ENCODE data around the gene TDP2.

Gene TDP2

DNA sequence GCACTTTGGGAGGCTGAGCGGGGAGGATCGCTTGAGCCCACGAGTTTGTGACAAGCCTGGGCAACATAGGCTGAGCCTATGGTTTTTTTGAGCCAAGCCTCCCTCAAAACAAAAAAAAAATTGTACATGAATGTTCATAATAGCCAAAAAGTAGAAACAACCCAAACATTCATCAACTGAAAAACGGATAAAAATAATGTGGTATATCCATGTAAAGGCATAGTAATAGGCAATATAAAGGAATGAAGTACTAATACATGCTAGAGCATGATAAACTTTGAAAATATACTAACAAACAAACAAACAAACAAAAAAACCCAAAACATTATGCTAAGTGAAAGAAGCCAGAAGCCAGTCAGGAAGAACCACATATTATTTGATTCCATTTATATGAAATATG lies 56.0 kb downstream of the TDP2 start:
- Mint-ChIP-seq H3K27me3 (peaks cover 6% of the 10 kb centered on the region), H3K27ac (no peak overlapping the region), H3K9me3 (no peaks in the 10 kb centered on the region), H3K4me3 (no peak overlapping the region), H3K4me1 (ENCODE audit: low read depth) (no peaks in the 10 kb centered on the region), H3K36me3 (ENCODE audit: low read depth) (no peaks in the 10 kb centered on the region)
- no peak for DNase-seq

DNA sequence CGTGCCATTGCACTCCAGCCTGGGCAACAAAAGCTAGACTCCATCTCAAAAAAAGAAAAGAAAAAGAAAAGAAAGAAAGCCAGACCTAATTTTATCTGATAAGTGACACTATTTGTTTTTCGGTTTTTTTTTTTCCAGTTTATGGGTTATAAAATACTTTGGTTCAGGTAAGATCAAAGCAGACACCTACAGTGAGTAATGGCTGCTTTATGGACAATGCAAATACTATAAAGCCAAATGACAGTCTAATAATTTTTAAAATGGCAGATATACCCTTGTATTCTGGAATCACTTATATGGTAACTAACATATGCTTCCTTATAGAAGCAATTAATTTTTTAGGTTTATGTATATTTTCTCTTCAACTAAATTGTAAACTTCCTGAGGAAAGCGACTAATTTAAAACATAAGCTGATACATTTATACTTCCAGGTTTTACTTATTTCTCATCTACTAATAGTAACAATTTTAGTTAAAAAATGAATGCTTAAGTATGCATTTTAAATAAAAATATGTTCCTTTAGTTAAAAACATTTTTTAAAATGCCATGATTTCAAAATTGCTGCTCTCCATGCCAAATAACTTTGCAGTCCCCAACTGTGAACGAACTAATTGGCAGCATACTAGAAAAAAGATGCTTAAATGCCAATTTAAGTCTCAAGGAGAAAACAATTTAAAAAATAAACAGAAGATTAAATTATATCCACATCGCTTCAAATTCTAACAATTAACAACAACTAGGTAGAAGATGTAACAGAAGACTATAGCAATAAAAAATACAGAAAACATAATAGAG lies 59.2 kb downstream of the TDP2 start:
- H3K9me3 Mint-ChIP-seq: no peaks in the 10 kb centered on the region

DNA sequence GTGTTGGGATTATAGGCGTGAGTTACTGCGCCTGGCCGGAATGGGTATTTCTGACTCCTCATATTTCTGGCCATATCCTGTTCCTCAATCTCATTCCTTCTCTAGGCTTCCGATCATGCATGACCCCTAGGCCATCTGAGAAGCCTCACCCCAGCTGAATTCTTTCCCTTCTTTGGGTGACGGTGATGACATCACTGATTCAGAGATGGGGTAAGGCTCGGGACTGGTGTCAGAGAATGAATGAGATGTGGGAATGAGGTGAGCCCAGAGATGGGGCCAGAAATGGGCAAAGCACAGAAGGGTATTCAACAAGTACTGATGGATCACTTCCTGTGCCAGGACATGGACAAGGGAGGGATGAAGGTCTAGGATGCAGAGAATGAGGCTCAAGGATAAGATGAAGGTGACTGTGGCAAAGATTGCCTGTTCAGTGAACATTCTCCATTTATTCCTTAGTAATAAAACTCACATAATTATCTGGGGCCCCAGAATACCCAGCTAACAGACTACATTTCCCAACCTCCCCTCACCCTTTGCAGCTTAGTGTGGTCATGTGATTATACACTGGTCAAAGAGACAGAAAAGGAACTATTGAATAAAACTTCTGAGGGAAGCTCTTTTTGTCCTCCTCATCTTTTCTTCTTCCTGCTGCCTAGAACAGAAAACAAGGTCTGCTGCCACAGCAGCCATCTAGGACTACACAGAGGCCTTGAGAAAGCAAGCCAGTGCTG lies 60.3 kb downstream of the TDP2 start:
- H3K4me1 Mint-ChIP-seq (ENCODE audit: low read depth): no peaks in the 10 kb centered on the region

More for the DNA sequence above, 59.2 kb downstream of the TDP2 start:
- Mint-ChIP-seq H3K27me3 (no peaks in the 10 kb centered on the region), H3K4me3 (no peak overlapping the region), H3K36me3 (ENCODE audit: low read depth) (no peaks in the 10 kb centered on the region), H3K27ac (no peak overlapping the region), H3K4me1 (ENCODE audit: low read depth) (no peaks in the 10 kb centered on the region)
- DNase-seq: no peak

DNA sequence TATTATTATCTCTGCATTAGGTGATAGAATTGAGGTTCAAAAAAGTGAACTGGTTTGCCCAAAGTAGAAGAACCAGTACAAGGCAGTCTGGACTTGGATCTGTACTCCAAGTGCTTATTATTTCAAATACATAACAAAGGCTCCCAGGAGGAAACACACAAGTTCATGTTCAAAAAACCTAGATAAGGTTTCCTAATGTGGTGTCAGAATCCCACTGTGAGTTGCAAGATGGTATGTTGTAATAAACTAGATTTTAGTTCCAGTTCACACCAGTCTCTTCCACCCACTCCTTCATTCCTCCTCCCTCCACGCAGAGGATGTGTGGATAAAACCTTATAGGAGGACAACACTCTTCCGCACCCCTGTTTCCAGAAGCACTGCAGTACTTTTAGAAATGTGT lies 63.5 kb downstream of the TDP2 start:
- no peak overlapping the region for H3K4me3 Mint-ChIP-seq

More for the DNA sequence above, 60.3 kb downstream of the TDP2 start:
- no peak for DNase-seq
- Mint-ChIP-seq H3K27ac (no peak overlapping the region), H3K27me3 (no peaks in the 10 kb centered on the region), H3K4me3 (no peak overlapping the region), H3K9me3 (no peaks in the 10 kb centered on the region), H3K36me3 (ENCODE audit: low read depth) (no peaks in the 10 kb centered on the region)

GRCh38 chr6:24600903-24601302 lies 65.8 kb downstream of the TDP2 start:
- no peaks in the 10 kb centered on the region for H3K9me3 Mint-ChIP-seq
- H3K27ac Mint-ChIP-seq: no peak overlapping the region
- no peaks in the 10 kb centered on the region for H3K27me3 Mint-ChIP-seq
- H3K36me3 Mint-ChIP-seq (ENCODE audit: low read depth): no peaks in the 10 kb centered on the region
- no peak overlapping the region for H3K4me3 Mint-ChIP-seq
- no peak for DNase-seq
- H3K4me1 Mint-ChIP-seq (ENCODE audit: low read depth): no peaks in the 10 kb centered on the region

More for the DNA sequence above, 63.5 kb downstream of the TDP2 start:
- H3K9me3 Mint-ChIP-seq: no peaks in the 10 kb centered on the region
- H3K4me1 Mint-ChIP-seq (ENCODE audit: low read depth): no peaks in the 10 kb centered on the region
- DNase-seq: no peak
- H3K27me3 Mint-ChIP-seq: no peaks in the 10 kb centered on the region
- no peak overlapping the region for H3K27ac Mint-ChIP-seq
- H3K36me3 Mint-ChIP-seq (ENCODE audit: low read depth): no peaks in the 10 kb centered on the region

Measured in activated T-cell treated with anti-CD3 and anti-CD28 coated beads, Interleukin-2, amount 50 U/mL, for 24 hours (primary cell).